ENCODE data around the gene NFATC2IP. TPM values are rescaled to one million over a fixed set of nuclear protein-coding genes. Genes with fewer than 3 reads are reported as not detected.

The NFATC2IP gene
- polyA plus RNA-seq, 1 donor from 2014 or later: 39.1 TPM

DNA sequence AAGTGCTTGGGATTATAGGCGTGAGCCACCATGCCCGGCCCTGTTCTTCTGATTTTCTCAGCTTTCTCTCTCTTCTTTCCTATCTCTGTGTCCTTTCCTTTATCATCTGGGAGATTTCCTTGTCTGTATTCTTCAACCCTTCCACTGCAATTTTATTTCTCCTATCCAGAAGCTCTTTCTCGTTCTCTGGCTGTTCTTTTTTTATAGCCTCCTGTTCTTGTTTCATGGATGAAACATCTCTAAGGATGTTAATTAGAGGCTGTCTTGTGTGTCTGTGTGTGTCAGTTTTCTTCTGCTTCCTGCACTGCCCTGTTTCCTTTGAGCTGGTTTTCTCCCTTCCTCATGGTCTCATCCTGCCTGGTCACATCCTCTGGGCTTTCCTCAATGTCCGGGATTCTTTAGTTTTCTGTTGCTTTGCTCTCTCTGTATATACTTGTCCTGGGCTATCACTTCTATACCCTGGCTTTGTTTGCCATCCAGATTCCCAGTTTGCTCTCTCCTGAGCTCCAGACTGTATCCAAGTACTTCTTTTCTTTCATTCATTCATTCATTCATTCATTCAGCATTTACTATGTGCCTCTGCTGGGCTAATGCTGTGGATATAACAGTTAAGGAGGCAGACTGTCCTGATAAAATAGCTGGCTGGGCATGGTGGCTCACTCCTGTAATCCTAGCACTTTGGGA, 36.6 kb downstream of the NFATC2IP start:
- TF ChIP-seq RAD21 (conservative IDR thresholded peaks at IDR 0.05): no peak
- no peak for TF ChIP-seq SMC3 (conservative IDR thresholded peaks at IDR 0.05; ENCODE audit: poor library complexity)
- TF ChIP-seq, protein P1, sequence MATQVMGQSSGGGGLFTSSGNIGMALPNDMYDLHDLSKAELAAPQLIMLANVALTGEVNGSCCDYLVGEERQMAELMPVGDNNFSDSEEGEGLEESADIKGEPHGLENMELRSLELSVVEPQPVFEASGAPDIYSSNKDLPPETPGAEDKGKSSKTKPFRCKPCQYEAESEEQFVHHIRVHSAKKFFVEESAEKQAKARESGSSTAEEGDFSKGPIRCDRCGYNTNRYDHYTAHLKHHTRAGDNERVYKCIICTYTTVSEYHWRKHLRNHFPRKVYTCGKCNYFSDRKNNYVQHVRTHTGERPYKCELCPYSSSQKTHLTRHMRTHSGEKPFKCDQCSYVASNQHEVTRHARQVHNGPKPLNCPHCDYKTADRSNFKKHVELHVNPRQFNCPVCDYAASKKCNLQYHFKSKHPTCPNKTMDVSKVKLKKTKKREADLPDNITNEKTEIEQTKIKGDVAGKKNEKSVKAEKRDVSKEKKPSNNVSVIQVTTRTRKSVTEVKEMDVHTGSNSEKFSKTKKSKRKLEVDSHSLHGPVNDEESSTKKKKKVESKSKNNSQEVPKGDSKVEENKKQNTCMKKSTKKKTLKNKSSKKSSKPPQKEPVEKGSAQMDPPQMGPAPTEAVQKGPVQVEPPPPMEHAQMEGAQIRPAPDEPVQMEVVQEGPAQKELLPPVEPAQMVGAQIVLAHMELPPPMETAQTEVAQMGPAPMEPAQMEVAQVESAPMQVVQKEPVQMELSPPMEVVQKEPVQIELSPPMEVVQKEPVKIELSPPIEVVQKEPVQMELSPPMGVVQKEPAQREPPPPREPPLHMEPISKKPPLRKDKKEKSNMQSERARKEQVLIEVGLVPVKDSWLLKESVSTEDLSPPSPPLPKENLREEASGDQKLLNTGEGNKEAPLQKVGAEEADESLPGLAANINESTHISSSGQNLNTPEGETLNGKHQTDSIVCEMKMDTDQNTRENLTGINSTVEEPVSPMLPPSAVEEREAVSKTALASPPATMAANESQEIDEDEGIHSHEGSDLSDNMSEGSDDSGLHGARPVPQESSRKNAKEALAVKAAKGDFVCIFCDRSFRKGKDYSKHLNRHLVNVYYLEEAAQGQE (IDR thresholded peaks at IDR 0.05; ENCODE audit: borderline replicate concordance): no peak
- TF ChIP-seq EZH2 (IDR thresholded peaks at IDR 0.05; ENCODE audit: borderline replicate concordance, insufficient read depth, low read length, poor library complexity, severe bottlenecking): no peak
- no peak for TF ChIP-seq POLR2AphosphoS5 (IDR thresholded peaks at IDR 0.05)
- TF ChIP-seq, protein P2, sequence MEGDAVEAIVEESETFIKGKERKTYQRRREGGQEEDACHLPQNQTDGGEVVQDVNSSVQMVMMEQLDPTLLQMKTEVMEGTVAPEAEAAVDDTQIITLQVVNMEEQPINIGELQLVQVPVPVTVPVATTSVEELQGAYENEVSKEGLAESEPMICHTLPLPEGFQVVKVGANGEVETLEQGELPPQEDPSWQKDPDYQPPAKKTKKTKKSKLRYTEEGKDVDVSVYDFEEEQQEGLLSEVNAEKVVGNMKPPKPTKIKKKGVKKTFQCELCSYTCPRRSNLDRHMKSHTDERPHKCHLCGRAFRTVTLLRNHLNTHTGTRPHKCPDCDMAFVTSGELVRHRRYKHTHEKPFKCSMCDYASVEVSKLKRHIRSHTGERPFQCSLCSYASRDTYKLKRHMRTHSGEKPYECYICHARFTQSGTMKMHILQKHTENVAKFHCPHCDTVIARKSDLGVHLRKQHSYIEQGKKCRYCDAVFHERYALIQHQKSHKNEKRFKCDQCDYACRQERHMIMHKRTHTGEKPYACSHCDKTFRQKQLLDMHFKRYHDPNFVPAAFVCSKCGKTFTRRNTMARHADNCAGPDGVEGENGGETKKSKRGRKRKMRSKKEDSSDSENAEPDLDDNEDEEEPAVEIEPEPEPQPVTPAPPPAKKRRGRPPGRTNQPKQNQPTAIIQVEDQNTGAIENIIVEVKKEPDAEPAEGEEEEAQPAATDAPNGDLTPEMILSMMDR (IDR thresholded peaks at IDR 0.05; ENCODE audit: poor library complexity, severe bottlenecking): no peak
- no peak for TF ChIP-seq TAF1 (IDR thresholded peaks at IDR 0.05; ENCODE audit: low read depth)
- no peak for TF ChIP-seq MXI1 (conservative IDR thresholded peaks at IDR 0.05; ENCODE audit: poor library complexity, severe bottlenecking)
- TF ChIP-seq EP300 (conservative IDR thresholded peaks at IDR 0.05; ENCODE audit: poor library complexity, severe bottlenecking): no peak
- H3K4me3 ChIP-seq (ENCODE audit: low read length): no peak overlapping the region
- H3K79me2 ChIP-seq (replicated peaks; ENCODE audit: insufficient read depth, low read length): no peaks in the 10 kb centered on the region
- H4K20me1 ChIP-seq (ENCODE audit: insufficient read depth): no peaks in the 10 kb centered on the region
- H3K36me3 ChIP-seq (ENCODE audit: insufficient read depth, low read length): no peaks in the 10 kb centered on the region
- H3K9me2 ChIP-seq (ENCODE audit: insufficient read depth, low read length): no peaks in the 10 kb centered on the region
- no peak overlapping the region for H3K27ac ChIP-seq (ENCODE audit: low read length)
- no peak overlapping the region for H3K4me2 ChIP-seq (ENCODE audit: low read length)
- H3K9ac ChIP-seq (ENCODE audit: low read length): no peak overlapping the region
- no peaks in the 10 kb centered on the region for H3K9me3 ChIP-seq (ENCODE audit: low read length)
- H3K27me3 ChIP-seq (ENCODE audit: insufficient read depth, low read depth, low read length): no peaks in the 10 kb centered on the region
- H3F3A ChIP-seq (ENCODE audit: insufficient read depth, low read length, poor library complexity, severe bottlenecking): no peaks in the 10 kb centered on the region
- H2AFZ ChIP-seq (ENCODE audit: low read depth, low read length): no peak overlapping the region

DNA sequence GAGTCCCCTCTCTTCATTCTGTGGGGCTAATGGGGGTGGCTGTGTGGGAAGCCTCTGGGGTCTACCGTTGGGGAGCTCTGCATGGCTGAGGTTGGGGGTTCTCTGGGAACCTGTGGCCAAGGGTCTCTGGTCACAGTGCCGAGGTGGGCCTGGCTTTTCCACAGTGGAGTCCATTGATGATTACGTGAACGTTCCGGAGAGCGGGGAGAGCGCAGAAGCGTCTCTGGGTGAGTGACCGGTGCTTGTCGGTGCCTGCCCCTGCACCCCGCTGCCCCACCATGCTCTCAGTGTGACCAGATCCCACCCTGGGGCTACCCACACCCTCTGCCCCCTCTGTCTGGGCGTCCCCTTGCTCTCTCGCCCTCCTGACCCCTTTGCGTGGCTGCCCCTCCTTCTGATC, 38.6 kb downstream of the NFATC2IP start:
- Histone ChIP-seq H3K79me2 (replicated peaks; ENCODE audit: insufficient read depth, low read length) (no peaks in the 10 kb centered on the region), H2AFZ (ENCODE audit: low read depth, low read length) (no peak overlapping the region), H3F3A (ENCODE audit: insufficient read depth, low read length, poor library complexity, severe bottlenecking) (no peaks in the 10 kb centered on the region), H4K20me1 (ENCODE audit: insufficient read depth) (no peaks in the 10 kb centered on the region), H3K27me3 (ENCODE audit: insufficient read depth, low read depth, low read length) (no peaks in the 10 kb centered on the region), H3K4me3 (ENCODE audit: low read length) (no peak overlapping the region), H3K36me3 (ENCODE audit: insufficient read depth, low read length) (no peaks in the 10 kb centered on the region), H3K4me2 (ENCODE audit: low read length) (no peak overlapping the region), H3K9ac (ENCODE audit: low read length) (no peak overlapping the region), H3K9me2 (ENCODE audit: insufficient read depth, low read length) (no peaks in the 10 kb centered on the region), H3K9me3 (ENCODE audit: low read length) (no peaks in the 10 kb centered on the region), H3K27ac (ENCODE audit: low read length) (no peak overlapping the region)
- TF ChIP-seq, protein P2 (IDR thresholded peaks at IDR 0.05; ENCODE audit: poor library complexity, severe bottlenecking): no peak
- TF ChIP-seq MXI1 (conservative IDR thresholded peaks at IDR 0.05; ENCODE audit: poor library complexity, severe bottlenecking) (no peak), EP300 (conservative IDR thresholded peaks at IDR 0.05; ENCODE audit: poor library complexity, severe bottlenecking) (no peak), SMC3 (conservative IDR thresholded peaks at IDR 0.05; ENCODE audit: poor library complexity) (no peak), EZH2 (IDR thresholded peaks at IDR 0.05; ENCODE audit: borderline replicate concordance, insufficient read depth, low read length, poor library complexity, severe bottlenecking) (no peak), TAF1 (IDR thresholded peaks at IDR 0.05; ENCODE audit: low read depth) (no peak), RAD21 (conservative IDR thresholded peaks at IDR 0.05) (no peak), POLR2AphosphoS5 (IDR thresholded peaks at IDR 0.05) (no peak)
- TF ChIP-seq, protein P1 (IDR thresholded peaks at IDR 0.05; ENCODE audit: borderline replicate concordance): no peak

Data from neural cell (in vitro differentiated cells).